HepG2 (cell line): Measurements from ENCODE around the gene VCP. TPM values are rescaled to one million over a fixed set of nuclear protein-coding genes. Genes with fewer than 3 reads are reported as not detected.

Experiments used
- ARNTL ChIP-seq: sonication (generic); formaldehyde crosslinking; IDR thresholded peaks from 2 replicates; pipeline ENCODE4 v1.4.0; 2020; ENCODE audit warnings: mild to moderate bottlenecking, missing genetic modification reagents
- CBFB ChIP-seq: sonication (generic); formaldehyde crosslinking; IDR thresholded peaks from 2 replicates; pipeline ENCODE4 v1.4.0; 2020; ENCODE audit warnings: missing genetic modification reagents
- FOXP1 ChIP-seq, 2 experiments: fragments of 450-650 bp in 1 of 2; IDR thresholded peaks; 2 replicates each; pipeline ENCODE4 v1.6.1; 2017 to 2018; ENCODE audit warnings: antibody characterized with exemption in 1 of 2
- MED1 ChIP-seq: sonication (generic); formaldehyde crosslinking; IDR thresholded peaks from 2 replicates; pipeline ENCODE4 v1.4.0; 2020; ENCODE audit warnings: missing genetic modification reagents
- NCOA2 ChIP-seq: sonication (generic); formaldehyde crosslinking; IDR thresholded peaks from 2 replicates; pipeline ENCODE4 v1.8.0; 2022; ENCODE audit warnings: inconsistent platforms
- RFXAP ChIP-seq: sonication (generic); formaldehyde crosslinking; IDR thresholded peaks from 2 replicates; pipeline ENCODE4 v1.4.0; 2020; ENCODE audit warnings: missing genetic modification reagents, borderline replicate concordance
- WIZ ChIP-seq: sonication (generic); formaldehyde crosslinking; IDR thresholded peaks from 2 replicates; pipeline ENCODE4 v1.5.1; 2020; ENCODE audit warnings: mild to moderate bottlenecking, missing genetic modification reagents
- ZFP36L1 ChIP-seq: sonication (generic); formaldehyde crosslinking; IDR thresholded peaks from 2 replicates; pipeline ENCODE4 v1.8.0; 2022; ENCODE audit warnings: mild to moderate bottlenecking, missing genetic modification reagents, moderate library complexity
- ZMYM2 ChIP-seq: sonication (generic); formaldehyde crosslinking; IDR thresholded peaks from 2 replicates; pipeline ENCODE4 v1.8.0; 2022; ENCODE audit warnings: mild to moderate bottlenecking, missing genetic modification reagents
- ZNF225 ChIP-seq: sonication (generic); formaldehyde crosslinking; IDR thresholded peaks from 2 replicates; pipeline ENCODE4 v1.4.0; 2020; ENCODE audit warnings: mild to moderate bottlenecking, missing genetic modification reagents
- ZNF232 ChIP-seq: sonication (generic); formaldehyde crosslinking; IDR thresholded peaks from 2 replicates; pipeline ENCODE4 v1.4.0; 2020; ENCODE audit warnings: missing genetic modification reagents, borderline replicate concordance
- ZNF251 ChIP-seq: sonication (generic); formaldehyde crosslinking; IDR thresholded peaks from 2 replicates; pipeline ENCODE4 v1.9.0; 2021; ENCODE audit warnings: mild to moderate bottlenecking, missing genetic modification reagents
- ZNF296 ChIP-seq: sonication (generic); formaldehyde crosslinking; conservative IDR thresholded peaks from 2 replicates; pipeline ENCODE4 v1.5.0; 2020; ENCODE audit warnings: mild to moderate bottlenecking, missing genetic modification reagents
- ZNF468 ChIP-seq: sonication (generic); formaldehyde crosslinking; IDR thresholded peaks from 2 replicates; pipeline ENCODE4 v1.8.0; 2022; ENCODE audit warnings: mild to moderate bottlenecking, moderate library complexity, missing genetic modification reagents
- ZNF484 ChIP-seq: sonication (generic); formaldehyde crosslinking; IDR thresholded peaks from 2 replicates; pipeline ENCODE4 v1.5.1; 2020; ENCODE audit warnings: mild to moderate bottlenecking, low read depth, missing genetic modification reagents, borderline replicate concordance
- ZNF768 ChIP-seq: sonication (generic); formaldehyde crosslinking; IDR thresholded peaks from 2 replicates; pipeline ENCODE4 v1.4.0; 2020; ENCODE audit warnings: missing genetic modification reagents
- polyA plus RNA-seq, 8 experiments: library from polyadenylated mRNA; depleted of rRNA in 3 of 8; stranded (reverse) in 7 of 8; unstranded in 1 of 8; fragments of >200 nt; fragmentation: Illumina TruSeq in 4 of 8; extraction: Trizol in 4 of 8; gene quantifications; 2 replicates each; pipeline versions ENCODE4 v1.2.1 to v1.2.3, GENCODE V29; 2011 to 2016; ENCODE audit warnings: low read depth in 4 of 8, missing spikeins in 1 of 8, mixed read lengths in 1 of 8; ENCODE audit not compliant: insufficient read depth in 1 of 8
- total RNA-seq, 5 experiments: library from RNA; depleted of rRNA; stranded (reverse); fragments of >200 nt; fragmentation: Illumina TruSeq; extraction: Trizol; gene quantifications; 2 replicates each; pipeline ENCODE4 v1.2.3, GENCODE V29; 2016; ENCODE audit warnings: low read depth in 1 of 5
- TF ChIP-seq, protein P1 (sequence below): sonication (generic); formaldehyde crosslinking; IDR thresholded peaks from 2 replicates; pipeline ENCODE4 v1.4.0; 2020; ENCODE audit warnings: missing genetic modification reagents
- TF ChIP-seq, protein P2 (sequence below): sonication (generic); formaldehyde crosslinking; IDR thresholded peaks from 2 replicates; pipeline ENCODE4 v1.4.0; 2020; ENCODE audit warnings: missing genetic modification reagents
- TF ChIP-seq, protein P3 (sequence below): sonication (generic); formaldehyde crosslinking; IDR thresholded peaks from 2 replicates; pipeline ENCODE4 v1.4.0; 2020; ENCODE audit warnings: mild to moderate bottlenecking, missing genetic modification reagents
- TF ChIP-seq, protein P4 (sequence below): sonication (generic); formaldehyde crosslinking; conservative IDR thresholded peaks from 2 replicates; pipeline ENCODE4 v1.8.0; 2022; ENCODE audit warnings: low read depth, missing genetic modification reagents
- TF ChIP-seq, protein P5 (sequence below): sonication (generic); formaldehyde crosslinking; IDR thresholded peaks from 2 replicates; pipeline ENCODE4 v1.8.1; 2023; ENCODE audit warnings: missing genetic modification reagents, mild to moderate bottlenecking, borderline replicate concordance

The VCP gene
- total and polyA plus RNA-seq, 2 of the 13 experiments (the other 11 are each of a cell fraction or from before 2014, with no cell fraction given), result 143 to 391 TPM

DNA sequence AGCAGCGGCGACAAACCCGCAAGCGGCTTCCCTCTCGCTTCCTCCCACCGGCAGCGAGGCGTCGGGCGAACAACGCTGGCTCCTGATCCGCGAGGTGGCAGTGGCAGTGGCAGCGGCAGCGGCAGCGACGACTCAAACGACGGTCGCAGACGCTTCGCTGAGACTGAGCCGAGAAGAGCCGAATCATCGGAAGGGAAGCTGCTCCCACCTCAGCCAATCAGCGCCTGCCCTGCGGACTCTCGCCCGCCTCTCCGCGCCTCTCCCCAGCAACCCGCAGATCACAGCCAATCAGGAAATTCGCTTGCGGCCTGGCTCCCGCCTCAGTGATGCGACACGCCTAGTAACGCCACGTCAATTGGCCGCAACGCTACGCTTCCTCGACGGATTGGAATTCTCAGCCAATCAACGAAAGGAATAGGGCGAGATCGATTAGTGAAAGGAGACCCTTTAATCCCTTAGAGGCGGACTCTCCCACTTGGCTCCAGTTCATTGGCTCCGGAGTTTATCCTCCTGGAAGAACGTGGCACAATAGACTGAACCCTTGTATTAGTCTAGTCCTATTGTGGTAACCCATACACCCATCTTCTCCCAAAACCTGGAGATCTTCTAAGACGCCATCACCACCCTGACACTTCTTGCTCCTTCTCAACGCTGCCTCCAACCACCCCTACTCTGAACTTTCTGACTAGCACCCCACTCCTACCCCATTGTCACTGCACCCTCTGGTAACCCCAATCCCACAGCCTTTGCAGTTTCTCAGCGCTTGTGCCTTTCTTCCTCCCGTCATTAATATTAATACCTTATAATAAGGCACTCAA is at the start of gene VCP (continued):
- TF ChIP-seq, protein P1, sequence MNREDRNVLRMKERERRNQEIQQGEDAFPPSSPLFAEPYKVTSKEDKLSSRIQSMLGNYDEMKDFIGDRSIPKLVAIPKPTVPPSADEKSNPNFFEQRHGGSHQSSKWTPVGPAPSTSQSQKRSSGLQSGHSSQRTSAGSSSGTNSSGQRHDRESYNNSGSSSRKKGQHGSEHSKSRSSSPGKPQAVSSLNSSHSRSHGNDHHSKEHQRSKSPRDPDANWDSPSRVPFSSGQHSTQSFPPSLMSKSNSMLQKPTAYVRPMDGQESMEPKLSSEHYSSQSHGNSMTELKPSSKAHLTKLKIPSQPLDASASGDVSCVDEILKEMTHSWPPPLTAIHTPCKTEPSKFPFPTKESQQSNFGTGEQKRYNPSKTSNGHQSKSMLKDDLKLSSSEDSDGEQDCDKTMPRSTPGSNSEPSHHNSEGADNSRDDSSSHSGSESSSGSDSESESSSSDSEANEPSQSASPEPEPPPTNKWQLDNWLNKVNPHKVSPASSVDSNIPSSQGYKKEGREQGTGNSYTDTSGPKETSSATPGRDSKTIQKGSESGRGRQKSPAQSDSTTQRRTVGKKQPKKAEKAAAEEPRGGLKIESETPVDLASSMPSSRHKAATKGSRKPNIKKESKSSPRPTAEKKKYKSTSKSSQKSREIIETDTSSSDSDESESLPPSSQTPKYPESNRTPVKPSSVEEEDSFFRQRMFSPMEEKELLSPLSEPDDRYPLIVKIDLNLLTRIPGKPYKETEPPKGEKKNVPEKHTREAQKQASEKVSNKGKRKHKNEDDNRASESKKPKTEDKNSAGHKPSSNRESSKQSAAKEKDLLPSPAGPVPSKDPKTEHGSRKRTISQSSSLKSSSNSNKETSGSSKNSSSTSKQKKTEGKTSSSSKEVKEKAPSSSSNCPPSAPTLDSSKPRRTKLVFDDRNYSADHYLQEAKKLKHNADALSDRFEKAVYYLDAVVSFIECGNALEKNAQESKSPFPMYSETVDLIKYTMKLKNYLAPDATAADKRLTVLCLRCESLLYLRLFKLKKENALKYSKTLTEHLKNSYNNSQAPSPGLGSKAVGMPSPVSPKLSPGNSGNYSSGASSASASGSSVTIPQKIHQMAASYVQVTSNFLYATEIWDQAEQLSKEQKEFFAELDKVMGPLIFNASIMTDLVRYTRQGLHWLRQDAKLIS (CRISPR knock-in tag), result no peak
- TF ChIP-seq CBFB (peak; percentile 59; the same call in 1 of the 2 replicates), ZNF251 (CRISPR knock-in tag) (no peak), ZNF468 (no peak), ZNF296 (CRISPR knock-in tag) (no peak), ZNF225 (CRISPR knock-in tag) (no peak; the same call in none of the 2 replicates), RFXAP (CRISPR knock-in tag) (peak; percentile 100), ZNF232 (peak; percentile 67; the same call in 1 of the 2 replicates), ARNTL (no peak), NCOA2 (CRISPR knock-in tag) (no peak), WIZ (CRISPR knock-in tag) (no peak), FOXP1 (IDR thresholded peaks at IDR 0.05) (no peak), FOXP1 (CRISPR knock-in tag; IDR thresholded peaks at IDR 0.05) (no peak), ZMYM2 (CRISPR knock-in tag) (no peak), ZNF484 (CRISPR knock-in tag) (no peak), ZNF768 (CRISPR knock-in tag) (no peak), MED1 (no peak; the same call in 1 of the 2 replicates), ZFP36L1 (CRISPR knock-in tag) (no peak)
- TF ChIP-seq, protein P2, sequence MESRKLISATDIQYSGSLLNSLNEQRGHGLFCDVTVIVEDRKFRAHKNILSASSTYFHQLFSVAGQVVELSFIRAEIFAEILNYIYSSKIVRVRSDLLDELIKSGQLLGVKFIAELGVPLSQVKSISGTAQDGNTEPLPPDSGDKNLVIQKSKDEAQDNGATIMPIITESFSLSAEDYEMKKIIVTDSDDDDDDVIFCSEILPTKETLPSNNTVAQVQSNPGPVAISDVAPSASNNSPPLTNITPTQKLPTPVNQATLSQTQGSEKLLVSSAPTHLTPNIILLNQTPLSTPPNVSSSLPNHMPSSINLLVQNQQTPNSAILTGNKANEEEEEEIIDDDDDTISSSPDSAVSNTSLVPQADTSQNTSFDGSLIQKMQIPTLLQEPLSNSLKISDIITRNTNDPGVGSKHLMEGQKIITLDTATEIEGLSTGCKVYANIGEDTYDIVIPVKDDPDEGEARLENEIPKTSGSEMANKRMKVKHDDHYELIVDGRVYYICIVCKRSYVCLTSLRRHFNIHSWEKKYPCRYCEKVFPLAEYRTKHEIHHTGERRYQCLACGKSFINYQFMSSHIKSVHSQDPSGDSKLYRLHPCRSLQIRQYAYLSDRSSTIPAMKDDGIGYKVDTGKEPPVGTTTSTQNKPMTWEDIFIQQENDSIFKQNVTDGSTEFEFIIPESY (CRISPR knock-in tag), result no peak
- TF ChIP-seq, protein P3, sequence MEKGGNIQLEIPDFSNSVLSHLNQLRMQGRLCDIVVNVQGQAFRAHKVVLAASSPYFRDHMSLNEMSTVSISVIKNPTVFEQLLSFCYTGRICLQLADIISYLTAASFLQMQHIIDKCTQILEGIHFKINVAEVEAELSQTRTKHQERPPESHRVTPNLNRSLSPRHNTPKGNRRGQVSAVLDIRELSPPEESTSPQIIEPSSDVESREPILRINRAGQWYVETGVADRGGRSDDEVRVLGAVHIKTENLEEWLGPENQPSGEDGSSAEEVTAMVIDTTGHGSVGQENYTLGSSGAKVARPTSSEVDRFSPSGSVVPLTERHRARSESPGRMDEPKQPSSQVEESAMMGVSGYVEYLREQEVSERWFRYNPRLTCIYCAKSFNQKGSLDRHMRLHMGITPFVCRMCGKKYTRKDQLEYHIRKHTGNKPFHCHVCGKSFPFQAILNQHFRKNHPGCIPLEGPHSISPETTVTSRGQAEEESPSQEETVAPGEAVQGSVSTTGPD (CRISPR knock-in tag), result no peak
- TF ChIP-seq, protein P4, sequence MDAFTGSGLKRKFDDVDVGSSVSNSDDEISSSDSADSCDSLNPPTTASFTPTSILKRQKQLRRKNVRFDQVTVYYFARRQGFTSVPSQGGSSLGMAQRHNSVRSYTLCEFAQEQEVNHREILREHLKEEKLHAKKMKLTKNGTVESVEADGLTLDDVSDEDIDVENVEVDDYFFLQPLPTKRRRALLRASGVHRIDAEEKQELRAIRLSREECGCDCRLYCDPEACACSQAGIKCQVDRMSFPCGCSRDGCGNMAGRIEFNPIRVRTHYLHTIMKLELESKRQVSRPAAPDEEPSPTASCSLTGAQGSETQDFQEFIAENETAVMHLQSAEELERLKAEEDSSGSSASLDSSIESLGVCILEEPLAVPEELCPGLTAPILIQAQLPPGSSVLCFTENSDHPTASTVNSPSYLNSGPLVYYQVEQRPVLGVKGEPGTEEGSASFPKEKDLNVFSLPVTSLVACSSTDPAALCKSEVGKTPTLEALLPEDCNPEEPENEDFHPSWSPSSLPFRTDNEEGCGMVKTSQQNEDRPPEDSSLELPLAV (CRISPR knock-in tag), result no peak
- TF ChIP-seq, protein P5, sequence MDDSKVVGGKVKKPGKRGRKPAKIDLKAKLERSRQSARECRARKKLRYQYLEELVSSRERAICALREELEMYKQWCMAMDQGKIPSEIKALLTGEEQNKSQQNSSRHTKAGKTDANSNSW (CRISPR knock-in tag), result no peak
